Lower leg skin (tissue), 3 donors: ENCODE measurements around the gene NKD1.

Experiments
- POLR2A ChIP-seq, 2 donors: fragments of 450-650 bp; IDR thresholded peaks; one replicate each; pipeline ENCODE4 v1.6.1; 2016 to 2017; ENCODE audit warnings: antibody characterized with exemption in 2 of 2, mild to moderate bottlenecking in 1 of 2, moderate library complexity in 1 of 2
- TF ChIP-seq, protein P1 (sequence below), 3 donors: fragments of 450-650 bp; IDR thresholded peaks; one replicate each; pipeline ENCODE4 v1.5.1; 2016; ENCODE audit warnings: antibody characterized with exemption in 3 of 3, mild to moderate bottlenecking in 3 of 3, moderate library complexity in 2 of 3

GRCh38 chr16:50657241-50657640 lies 109.0 kb downstream of the NKD1 start:
- TF ChIP-seq, protein P1, sequence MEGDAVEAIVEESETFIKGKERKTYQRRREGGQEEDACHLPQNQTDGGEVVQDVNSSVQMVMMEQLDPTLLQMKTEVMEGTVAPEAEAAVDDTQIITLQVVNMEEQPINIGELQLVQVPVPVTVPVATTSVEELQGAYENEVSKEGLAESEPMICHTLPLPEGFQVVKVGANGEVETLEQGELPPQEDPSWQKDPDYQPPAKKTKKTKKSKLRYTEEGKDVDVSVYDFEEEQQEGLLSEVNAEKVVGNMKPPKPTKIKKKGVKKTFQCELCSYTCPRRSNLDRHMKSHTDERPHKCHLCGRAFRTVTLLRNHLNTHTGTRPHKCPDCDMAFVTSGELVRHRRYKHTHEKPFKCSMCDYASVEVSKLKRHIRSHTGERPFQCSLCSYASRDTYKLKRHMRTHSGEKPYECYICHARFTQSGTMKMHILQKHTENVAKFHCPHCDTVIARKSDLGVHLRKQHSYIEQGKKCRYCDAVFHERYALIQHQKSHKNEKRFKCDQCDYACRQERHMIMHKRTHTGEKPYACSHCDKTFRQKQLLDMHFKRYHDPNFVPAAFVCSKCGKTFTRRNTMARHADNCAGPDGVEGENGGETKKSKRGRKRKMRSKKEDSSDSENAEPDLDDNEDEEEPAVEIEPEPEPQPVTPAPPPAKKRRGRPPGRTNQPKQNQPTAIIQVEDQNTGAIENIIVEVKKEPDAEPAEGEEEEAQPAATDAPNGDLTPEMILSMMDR (IDR thresholded peaks at IDR 0.05) = no peak
- TF ChIP-seq POLR2A (IDR thresholded peaks at IDR 0.05) = no peak
